Measurements from ENCODE around the gene EFNB2.

EFNB2 gene

DNA sequence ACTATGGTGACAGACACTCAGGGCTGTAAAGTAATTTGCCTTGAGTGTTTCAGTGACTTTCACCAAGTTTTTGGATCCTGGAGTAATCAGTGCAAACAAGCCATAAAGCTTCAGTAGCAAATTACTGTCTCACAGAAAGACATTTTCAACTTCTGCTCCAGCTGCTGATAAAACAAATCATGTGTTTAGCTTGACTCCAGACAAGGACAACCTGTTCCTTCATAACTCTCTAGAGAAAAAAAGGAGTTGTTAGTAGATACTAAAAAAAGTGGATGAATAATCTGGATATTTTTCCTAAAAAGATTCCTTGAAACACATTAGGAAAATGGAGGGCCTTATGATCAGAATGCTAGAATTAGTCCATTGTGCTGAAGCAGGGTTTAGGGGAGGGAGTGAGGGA, 23.1 kb upstream of the EFNB2 start:
- Histone ChIP-seq H4K20me1 (peaks cover 94 to 100% (median 100%) of the 10 kb centered on the region in 11 experiments), H3K4me2 (no peak overlapping the region), H3K36me3 (peaks cover 59 to 79% (median 69%) of the 10 kb centered on the region in 11 experiments), H3K4me3 (no peak overlapping the region), H3K9me3 (replicated peaks in 1 of 11) (no peaks in the 10 kb centered on the region), H3K27me3 (no peaks in the 10 kb centered on the region), H3K4me1 (peaks cover 10 to 37% (median 24%) of the 10 kb centered on the region in 10 experiments), H3K9ac (no peak overlapping the region), H3K27ac (no peak overlapping the region)
- TF ChIP-seq Cebpa-rat (IDR thresholded peaks at IDR 0.05): no peak

DNA sequence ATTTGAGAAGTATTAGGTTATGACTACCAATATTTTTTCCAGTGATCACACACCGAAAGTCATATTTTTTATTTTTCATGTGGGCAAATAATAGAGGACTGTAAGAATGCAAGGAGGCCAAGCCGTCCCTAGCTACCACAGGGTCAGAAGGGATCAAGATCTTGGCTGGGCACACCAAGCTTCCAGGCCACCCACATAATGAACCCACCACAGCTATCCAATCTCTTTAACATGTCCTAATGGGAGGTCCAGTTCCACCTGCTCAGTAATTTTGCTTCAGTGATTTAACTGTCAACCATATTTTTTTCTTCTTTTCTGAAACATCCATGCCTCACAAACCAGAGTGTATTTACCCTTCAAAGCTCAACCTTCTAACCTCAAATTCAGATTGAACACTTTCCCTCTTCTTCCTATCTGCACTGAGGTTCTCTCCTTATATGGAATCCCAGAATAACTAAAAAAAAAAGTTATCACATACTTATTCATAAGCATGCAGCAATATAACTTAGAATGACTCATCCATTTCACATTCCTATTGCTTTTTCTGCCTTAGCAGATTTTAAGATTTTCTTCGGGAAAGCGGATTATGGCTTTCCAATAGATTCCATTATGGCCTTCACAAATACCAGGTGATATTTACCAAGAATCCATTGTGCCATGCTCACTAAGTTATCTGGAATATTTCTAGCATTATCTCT, 20.3 kb upstream of the EFNB2 start:
- H3K27ac ChIP-seq: no peak overlapping the region
- no peaks in the 10 kb centered on the region for H3K27me3 ChIP-seq
- H3K4me3 ChIP-seq: no peak overlapping the region
- no peak overlapping the region for H3K4me2 ChIP-seq
- H3K36me3 ChIP-seq: peaks cover 63 to 100% (median 92%) of the 10 kb centered on the region in 11 experiments
- peaks cover 86 to 100% (median 99%) of the 10 kb centered on the region in 11 experiments for H4K20me1 ChIP-seq
- no peak overlapping the region for H3K9ac ChIP-seq
- peaks cover 0 to 37% (median 10%) of the 10 kb centered on the region in 10 experiments; a peak in 15 of 20 replicates for H3K4me1 ChIP-seq
- no peak for TF ChIP-seq Cebpa-rat (IDR thresholded peaks at IDR 0.05)
- H3K9me3 ChIP-seq (replicated peaks in 1 of 11): no peaks in the 10 kb centered on the region

DNA sequence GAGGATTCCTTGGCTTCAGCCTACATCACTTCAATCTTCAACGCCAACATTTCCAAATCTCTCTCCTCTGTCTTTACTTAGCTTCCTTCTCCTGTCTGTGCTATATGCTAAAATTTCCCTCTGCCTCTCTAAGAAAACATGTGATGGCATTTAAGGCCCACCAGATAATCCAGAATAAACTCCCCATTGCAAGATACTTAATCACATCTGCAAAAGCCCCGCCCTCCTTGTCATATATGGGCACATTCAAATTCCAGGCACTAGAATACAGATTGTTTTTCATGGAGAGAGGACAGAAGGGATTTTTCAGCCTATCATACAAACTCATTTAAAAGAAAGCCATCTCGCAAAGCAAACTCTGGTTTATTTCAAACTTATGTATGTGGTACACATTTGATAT, 16.3 kb upstream of the EFNB2 start:
- Histone ChIP-seq H3K9ac (no peak overlapping the region), H3K4me3 (no peak overlapping the region), H3K27ac (peak overlapping the region in 2 of 11 experiments; percentile 6 to 10; a peak in 3 of 22 replicates), H3K4me2 (peak overlapping the region in 6 of 11 experiments; percentile 14 to 67 (median 46); a peak in 10 of 22 replicates), H3K4me1 (peaks cover 0 to 53% (median 10%) of the 10 kb centered on the region in 10 experiments; a peak in 14 of 20 replicates), H3K36me3 (peaks cover 68 to 100% (median 99%) of the 10 kb centered on the region in 11 experiments), H3K27me3 (no peaks in the 10 kb centered on the region), H4K20me1 (peaks cover 84 to 100% (median 99%) of the 10 kb centered on the region in 11 experiments), H3K9me3 (replicated peaks in 1 of 11) (no peaks in the 10 kb centered on the region)
- TF ChIP-seq Cebpa-rat (IDR thresholded peaks at IDR 0.05): no peak

DNA sequence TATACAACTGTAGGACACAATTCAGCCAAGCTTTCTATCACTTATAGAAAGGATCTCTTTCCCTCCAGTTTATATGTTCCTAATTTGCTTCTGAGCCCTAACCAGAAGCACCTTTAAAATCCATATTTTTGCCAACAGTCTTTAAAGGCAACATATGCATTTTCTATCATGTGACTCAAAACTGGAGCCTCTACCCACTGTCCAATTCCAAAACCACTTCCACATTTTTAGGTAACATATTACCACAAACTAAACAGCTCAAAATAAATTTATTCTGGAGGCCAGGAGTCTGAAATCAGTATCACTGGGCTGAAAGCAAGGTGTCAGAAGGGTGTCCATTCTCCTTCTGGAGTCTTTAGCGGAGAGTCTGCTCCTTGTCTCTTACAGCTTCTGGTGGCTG, 15.9 kb upstream of the EFNB2 start:
- H3K4me1 ChIP-seq: peaks cover 0 to 53% (median 10%) of the 10 kb centered on the region in 10 experiments; a peak in 14 of 20 replicates
- H3K9ac ChIP-seq: no peak overlapping the region
- TF ChIP-seq Cebpa-rat (IDR thresholded peaks at IDR 0.05): no peak
- peaks cover 67 to 100% (median 99%) of the 10 kb centered on the region in 11 experiments for H3K36me3 ChIP-seq
- H3K27me3 ChIP-seq: no peaks in the 10 kb centered on the region
- no peak overlapping the region for H3K4me3 ChIP-seq
- H3K4me2 ChIP-seq: peak overlapping the region in 6 of 11 experiments; percentile 14 to 67 (median 46); a peak in 10 of 22 replicates
- no peaks in the 10 kb centered on the region for H3K9me3 ChIP-seq (replicated peaks in 1 of 11)
- peaks cover 86 to 100% (median 99%) of the 10 kb centered on the region in 11 experiments for H4K20me1 ChIP-seq
- H3K27ac ChIP-seq: peak overlapping the region in 2 of 11 experiments; percentile 6 to 10; a peak in 3 of 22 replicates

DNA sequence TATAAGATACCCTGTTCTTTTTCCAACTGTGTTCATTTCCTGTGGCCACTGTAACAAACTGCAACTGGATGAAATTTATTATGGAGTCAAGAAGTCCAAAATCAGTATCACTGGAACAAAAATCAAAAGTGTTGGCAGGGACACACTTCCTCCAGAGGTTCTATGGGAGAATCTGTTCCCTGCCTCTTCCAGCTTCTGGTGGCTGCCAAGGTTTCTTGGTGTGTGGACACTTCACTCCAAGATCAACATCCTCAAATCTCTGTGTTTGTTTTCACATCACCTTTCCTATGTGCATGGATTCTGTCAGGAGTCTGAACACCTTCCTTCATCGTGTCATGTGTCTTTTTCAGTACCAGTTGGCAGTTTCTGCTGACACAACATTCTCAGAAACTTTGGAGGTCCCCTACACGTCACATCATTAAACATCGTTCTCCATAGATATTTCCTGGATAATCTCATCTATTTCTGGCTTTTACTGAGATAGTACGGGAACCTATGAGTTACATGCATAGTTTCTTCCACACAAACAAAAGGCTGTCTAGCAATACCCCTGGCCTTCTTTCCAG, 15.2 kb upstream of the EFNB2 start:
- TF ChIP-seq Cebpa-rat (IDR thresholded peaks at IDR 0.05): no peak
- H3K27ac ChIP-seq: peak overlapping the region in 1 of 11 experiments; percentile 10; a peak in 1 of 22 replicates

DNA sequence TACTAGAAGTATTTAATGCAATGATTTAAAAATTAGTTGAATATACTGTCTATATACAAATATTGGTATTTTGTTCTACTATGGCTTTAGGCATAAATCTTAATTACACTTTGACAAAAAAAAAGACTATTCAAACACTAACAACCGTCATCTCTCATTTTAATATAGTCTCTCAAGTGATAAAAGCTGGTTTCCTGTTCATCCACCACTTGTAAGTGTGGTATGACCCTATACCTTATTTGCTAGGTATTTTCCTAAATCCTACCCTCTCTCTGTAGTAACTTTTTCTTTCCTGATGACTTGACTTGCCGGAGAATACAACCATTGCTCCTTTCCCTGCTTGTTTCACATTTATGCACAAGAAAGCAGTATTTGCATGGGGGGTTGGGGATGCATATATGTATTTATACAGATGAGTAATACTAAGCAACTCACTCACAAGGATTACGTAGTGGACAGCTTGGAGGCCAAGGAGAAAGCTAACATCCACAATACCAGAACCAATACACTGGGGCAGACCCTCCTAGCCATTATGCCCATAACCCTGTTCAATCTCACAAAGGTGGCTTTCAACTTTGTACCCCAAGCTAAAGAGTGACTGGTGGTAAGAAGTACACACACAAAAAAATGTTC, 12.7 kb upstream of the EFNB2 start:
- Histone ChIP-seq H3K27me3 (no peaks in the 10 kb centered on the region), H3K9ac (no peak overlapping the region), H3K4me2 (no peak overlapping the region), H4K20me1 (peaks cover 83 to 100% (median 100%) of the 10 kb centered on the region in 11 experiments), H3K9me3 (replicated peaks in 1 of 11) (no peaks in the 10 kb centered on the region), H3K4me3 (no peak overlapping the region), H3K4me1 (peaks cover 0 to 69% (median 10%) of the 10 kb centered on the region in 10 experiments; a peak in 14 of 20 replicates), H3K36me3 (peaks cover 57 to 100% (median 100%) of the 10 kb centered on the region in 11 experiments), H3K27ac (no peak overlapping the region)
- TF ChIP-seq Cebpa-rat (IDR thresholded peaks at IDR 0.05): no peak

More for the DNA sequence above, 15.2 kb upstream of the EFNB2 start:
- H3K4me1 ChIP-seq: peaks cover 0 to 60% (median 10%) of the 10 kb centered on the region in 10 experiments; a peak in 14 of 20 replicates
- no peaks in the 10 kb centered on the region for H3K27me3 ChIP-seq
- H4K20me1 ChIP-seq: peaks cover 87 to 100% (median 99%) of the 10 kb centered on the region in 11 experiments
- no peak overlapping the region for H3K9ac ChIP-seq
- H3K36me3 ChIP-seq: peaks cover 67 to 100% (median 99%) of the 10 kb centered on the region in 11 experiments
- H3K4me2 ChIP-seq: peak overlapping the region in 3 of 11 experiments; percentile 58 to 67 (median 64); a peak in 6 of 22 replicates
- H3K9me3 ChIP-seq (replicated peaks in 1 of 11): no peaks in the 10 kb centered on the region
- no peak overlapping the region for H3K4me3 ChIP-seq

DNA sequence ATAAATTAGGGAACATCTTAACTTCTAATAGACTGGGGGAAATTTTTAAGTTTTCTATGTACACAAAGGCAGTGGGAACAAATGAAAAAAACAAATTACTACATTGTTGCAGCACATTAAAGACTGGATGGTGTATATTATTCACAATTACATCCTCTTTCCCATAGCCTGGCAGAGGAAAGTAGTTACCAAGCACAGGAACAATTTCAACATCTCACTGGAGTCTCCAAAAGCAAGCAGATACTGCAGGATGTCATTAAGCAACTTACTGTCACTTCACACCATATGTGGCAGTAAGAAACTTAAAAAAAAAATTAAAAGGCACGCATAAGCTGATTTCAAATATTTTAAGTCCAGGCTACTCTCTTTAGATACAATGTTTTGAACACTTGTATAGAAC, 6.4 kb upstream of the EFNB2 start:
- Histone ChIP-seq H3K4me2 (peak overlapping the region in 2 of 11 experiments; percentile 35 to 39; a peak in 3 of 22 replicates), H3K9ac (no peak overlapping the region), H3K4me3 (no peak overlapping the region), H3K4me1 (peaks cover 12 to 55% (median 24%) of the 10 kb centered on the region in 10 experiments), H3K27me3 (no peaks in the 10 kb centered on the region), H3K27ac (no peak overlapping the region), H3K9me3 (replicated peaks in 1 of 11) (no peaks in the 10 kb centered on the region), H3K36me3 (peaks cover 50 to 72% (median 60%) of the 10 kb centered on the region in 11 experiments), H4K20me1 (peaks cover 37 to 85% (median 75%) of the 10 kb centered on the region in 11 experiments)
- no peak for TF ChIP-seq Cebpa-rat (IDR thresholded peaks at IDR 0.05)

DNA sequence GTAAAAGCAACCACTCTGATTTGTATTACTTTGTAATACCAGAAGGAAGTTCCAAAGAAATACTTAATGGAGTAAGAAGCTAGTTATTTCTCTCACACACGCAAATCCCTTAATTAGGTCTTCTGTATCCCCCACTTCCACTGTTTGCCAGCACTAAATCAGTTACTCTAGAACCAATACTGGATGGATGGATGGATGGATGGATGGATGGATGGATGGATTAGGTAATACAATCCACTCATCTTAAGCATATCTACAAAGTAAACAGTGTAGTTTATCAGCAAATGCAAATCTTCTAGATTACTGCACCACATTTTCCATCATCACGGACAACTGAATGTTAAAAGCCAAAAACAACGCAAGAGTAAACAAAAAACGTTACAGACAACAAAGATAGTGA, 5.2 kb upstream of the EFNB2 start:
- Histone ChIP-seq H3K9me3 (replicated peaks in 1 of 11) (no peaks in the 10 kb centered on the region), H3K36me3 (peaks cover 39 to 59% (median 48%) of the 10 kb centered on the region in 11 experiments), H3K27me3 (no peaks in the 10 kb centered on the region), H3K27ac (no peak overlapping the region), H4K20me1 (peaks cover 29 to 73% (median 64%) of the 10 kb centered on the region in 11 experiments), H3K9ac (no peak overlapping the region), H3K4me3 (no peak overlapping the region), H3K4me1 (peaks cover 15 to 51% (median 26%) of the 10 kb centered on the region in 10 experiments), H3K4me2 (peak overlapping the region in 1 of 11 experiments; percentile 13; a peak in 1 of 22 replicates)
- no peak for TF ChIP-seq Cebpa-rat (IDR thresholded peaks at IDR 0.05)
